ENCODE measurements around the gene CCDC191. TPM values are rescaled to one million over a fixed set of nuclear protein-coding genes. Genes with fewer than 3 reads are reported as not detected.

Gene CCDC191
- total RNA-seq, 2 experiments from 2014 or later, result 4.2 to 5.0 TPM

DNA sequence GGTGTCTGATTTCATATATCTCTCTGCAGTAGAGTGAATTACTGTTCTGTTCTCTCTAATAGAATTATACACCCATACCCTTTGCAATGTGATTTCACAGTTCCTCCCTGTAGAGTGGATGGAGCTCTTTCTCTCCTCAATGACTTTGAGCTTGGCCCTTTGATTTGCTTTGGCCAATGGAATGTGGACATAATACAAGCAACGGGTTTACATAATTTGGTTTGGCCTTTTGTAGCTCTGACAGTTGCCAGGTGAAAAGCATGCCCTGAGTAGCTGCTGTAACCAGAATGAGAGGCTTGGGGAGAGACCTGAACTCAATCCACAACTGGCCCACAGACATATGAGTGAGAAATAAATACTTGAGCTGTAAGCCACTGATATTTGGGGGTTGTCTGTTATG, 76.4 kb downstream of the CCDC191 start:
- DNase-seq (ENCODE audit: low spot score), result no peak
- ChIA-PET CTCF (ENCODE audit: unreplicated experiment) (interaction anchor here (1.1 kb wide), 1 partner anchor 76 kb away, joined by 3 read pairs; no protein-coding TSS in a partner anchor), POLR2A (interaction anchor here (0.6 to 3.6 kb wide), 3 partner anchors 29 to 159 kb away, joined by 3 to 30 read pairs (median 5); no protein-coding TSS in a partner anchor)
- Histone ChIP-seq H3K4me1 (ENCODE audit: insufficient read depth, low read length, poor library complexity, severe bottlenecking) (peaks cover 12% of the 10 kb centered on the region), H3K4me3 (ENCODE audit: low read depth, low read length, poor library complexity, severe bottlenecking) (no peak overlapping the region), H3K79me2 (ENCODE audit: insufficient read depth, low read depth, low read length) (no peaks in the 10 kb centered on the region), H3K9me2 (ENCODE audit: insufficient read depth, low read length) (no peaks in the 10 kb centered on the region), H3K27ac (ENCODE audit: low read depth, low read length, poor library complexity, severe bottlenecking) (no peak overlapping the region), H3K36me3 (ENCODE audit: insufficient read depth, low read length) (peaks cover 14% of the 10 kb centered on the region), H2AFZ (ENCODE audit: low read length) (no peak overlapping the region), H3K4me2 (ENCODE audit: low read length) (no peak overlapping the region), H4K20me1 (ENCODE audit: insufficient read depth, low read length) (no peaks in the 10 kb centered on the region), H3K9me3 (ENCODE audit: low read length) (peaks cover 3% of the 10 kb centered on the region; the same call in 1 of the 2 replicates)
- no peak for TF ChIP-seq EZH2phosphoT487 (IDR thresholded peaks at IDR 0.05; ENCODE audit: borderline replicate concordance, low read depth, low read length)
- TF ChIP-seq, protein P1, sequence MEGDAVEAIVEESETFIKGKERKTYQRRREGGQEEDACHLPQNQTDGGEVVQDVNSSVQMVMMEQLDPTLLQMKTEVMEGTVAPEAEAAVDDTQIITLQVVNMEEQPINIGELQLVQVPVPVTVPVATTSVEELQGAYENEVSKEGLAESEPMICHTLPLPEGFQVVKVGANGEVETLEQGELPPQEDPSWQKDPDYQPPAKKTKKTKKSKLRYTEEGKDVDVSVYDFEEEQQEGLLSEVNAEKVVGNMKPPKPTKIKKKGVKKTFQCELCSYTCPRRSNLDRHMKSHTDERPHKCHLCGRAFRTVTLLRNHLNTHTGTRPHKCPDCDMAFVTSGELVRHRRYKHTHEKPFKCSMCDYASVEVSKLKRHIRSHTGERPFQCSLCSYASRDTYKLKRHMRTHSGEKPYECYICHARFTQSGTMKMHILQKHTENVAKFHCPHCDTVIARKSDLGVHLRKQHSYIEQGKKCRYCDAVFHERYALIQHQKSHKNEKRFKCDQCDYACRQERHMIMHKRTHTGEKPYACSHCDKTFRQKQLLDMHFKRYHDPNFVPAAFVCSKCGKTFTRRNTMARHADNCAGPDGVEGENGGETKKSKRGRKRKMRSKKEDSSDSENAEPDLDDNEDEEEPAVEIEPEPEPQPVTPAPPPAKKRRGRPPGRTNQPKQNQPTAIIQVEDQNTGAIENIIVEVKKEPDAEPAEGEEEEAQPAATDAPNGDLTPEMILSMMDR (conservative IDR thresholded peaks at IDR 0.05; ENCODE audit: low read length), result no peak
- no TSS peak for BruUV-seq (replicated peaks)
- intact Hi-C loops (cut with micrococcal nuclease; ENCODE audit: unreplicated experiment), result no loop called here

DNA sequence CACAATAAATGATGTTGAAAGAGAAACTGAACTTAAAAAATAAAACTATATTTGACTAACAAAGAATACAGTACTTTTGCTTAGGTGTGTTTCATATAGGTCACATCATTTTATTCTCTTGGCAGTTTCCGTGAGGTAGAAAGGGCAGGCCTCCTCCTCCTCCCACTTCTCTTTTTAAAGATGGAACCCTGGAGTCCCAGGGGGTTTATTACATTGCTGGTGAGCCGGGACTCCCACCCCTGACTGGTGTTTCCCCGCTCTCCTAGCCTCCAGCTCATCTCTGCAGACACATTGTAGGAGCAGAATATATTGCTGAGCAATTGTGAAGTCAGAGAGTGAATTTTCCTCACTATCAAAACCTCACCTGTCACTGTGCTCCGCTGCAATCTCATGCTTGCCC, 78.5 kb downstream of the CCDC191 start:
- DNase-seq (ENCODE audit: low spot score), result no peak
- ChIA-PET POLR2A (interaction anchor here (0.5 kb wide), 1 partner anchor 23 kb away, joined by 4 read pairs; no protein-coding TSS in a partner anchor), CTCF (ENCODE audit: unreplicated experiment) (no interaction called here)
- H2AFZ ChIP-seq (ENCODE audit: low read length), result no peak overlapping the region
- H3K9me3 ChIP-seq (ENCODE audit: low read length), result peaks cover 24% of the 10 kb centered on the region; the same call in 1 of the 2 replicates
- TF ChIP-seq, protein P1 (conservative IDR thresholded peaks at IDR 0.05; ENCODE audit: low read length), result no peak
- no peak for TF ChIP-seq EZH2phosphoT487 (IDR thresholded peaks at IDR 0.05; ENCODE audit: borderline replicate concordance, low read depth, low read length)
- no peaks in the 10 kb centered on the region for H4K20me1 ChIP-seq (ENCODE audit: insufficient read depth, low read length)
- H3K4me1 ChIP-seq (ENCODE audit: insufficient read depth, low read length, poor library complexity, severe bottlenecking), result peaks cover 9% of the 10 kb centered on the region
- no peaks in the 10 kb centered on the region for H3K9me2 ChIP-seq (ENCODE audit: insufficient read depth, low read length)
- no peak overlapping the region for H3K27ac ChIP-seq (ENCODE audit: low read depth, low read length, poor library complexity, severe bottlenecking)
- H3K36me3 ChIP-seq (ENCODE audit: insufficient read depth, low read length), result peaks cover 34% of the 10 kb centered on the region
- H3K4me3 ChIP-seq (ENCODE audit: low read depth, low read length, poor library complexity, severe bottlenecking), result no peak overlapping the region
- no TSS peak for BruUV-seq (replicated peaks)
- no peaks in the 10 kb centered on the region for H3K79me2 ChIP-seq (ENCODE audit: insufficient read depth, low read depth, low read length)
- no peak overlapping the region for H3K4me2 ChIP-seq (ENCODE audit: low read length)
- intact Hi-C loops (cut with micrococcal nuclease; ENCODE audit: unreplicated experiment), result no loop called here

GRCh38 chr3:113968986-113969385, 87.3 kb downstream of the CCDC191 start:
- H3K9me2 ChIP-seq (ENCODE audit: insufficient read depth, low read length), result no peaks in the 10 kb centered on the region
- DNase-seq (ENCODE audit: low spot score), result no peak
- ChIA-PET POLR2A (interaction anchor here (0.6 to 0.9 kb wide), 2 partner anchors 29 to 39 kb away, joined by 3 read pairs; no protein-coding TSS in a partner anchor), CTCF (ENCODE audit: unreplicated experiment) (no interaction called here)
- TF ChIP-seq, protein P1 (conservative IDR thresholded peaks at IDR 0.05; ENCODE audit: low read length), result no peak
- TF ChIP-seq EZH2phosphoT487 (IDR thresholded peaks at IDR 0.05; ENCODE audit: borderline replicate concordance, low read depth, low read length), result no peak
- no peak overlapping the region for H3K4me3 ChIP-seq (ENCODE audit: low read depth, low read length, poor library complexity, severe bottlenecking)
- H3K79me2 ChIP-seq (ENCODE audit: insufficient read depth, low read depth, low read length), result no peaks in the 10 kb centered on the region
- peaks cover 24% of the 10 kb centered on the region for H3K36me3 ChIP-seq (ENCODE audit: insufficient read depth, low read length)
- BruUV-seq (replicated peaks), result no TSS peak
- H4K20me1 ChIP-seq (ENCODE audit: insufficient read depth, low read length), result no peaks in the 10 kb centered on the region
- peaks cover 22% of the 10 kb centered on the region; the same call in 1 of the 2 replicates for H3K9me3 ChIP-seq (ENCODE audit: low read length)
- H3K27ac ChIP-seq (ENCODE audit: low read depth, low read length, poor library complexity, severe bottlenecking), result no peak overlapping the region
- no peak overlapping the region for H3K4me2 ChIP-seq (ENCODE audit: low read length)
- no peak overlapping the region for H2AFZ ChIP-seq (ENCODE audit: low read length)
- intact Hi-C loops (cut with micrococcal nuclease; ENCODE audit: unreplicated experiment), result no loop called here
- no peaks in the 10 kb centered on the region for H3K4me1 ChIP-seq (ENCODE audit: insufficient read depth, low read length, poor library complexity, severe bottlenecking)

Measured in OCI-LY7 (cell line).